HCT116 (cell line): ENCODE results near the gene LDLRAD4. TPM values are rescaled to one million over a fixed set of nuclear protein-coding genes. Genes with fewer than 3 reads are reported as not detected.

Experiments
- ATAC-seq: fragments of 200-7000 bp; cut with Tn5 transposase; 2 replicates; pipeline ENCODE4 v1.9.1; 2020; ENCODE audit warnings: mild to moderate bottlenecking, moderate library complexity
- BruUV-seq: library from RNA; stranded (reverse); fragments of 400-500 nt; replicated peaks from 2 replicates; lab custom pipeline; 2021; lab: Mats Ljungman, UMichigan
- CTCF ChIA-PET: fragments of 300-600 bp; sonication (Branson Sonifier 250); formaldehyde crosslinking; loops from one replicate; lab custom pipeline; 2021; ENCODE audit warnings: antibody characterized with exemption; lab: Charles Lee
- POLR2A ChIA-PET: fragments of 300-600, 350-600 bp; sonication (Branson Sonifier 250); formaldehyde crosslinking; loops from one replicate; lab custom pipeline; 2021; ENCODE audit warnings: antibody characterized with exemption; lab: Charles Lee
- RAD21 ChIA-PET, 2 experiments: fragments of 300-600 bp; sonication (Branson Sonifier 250); formaldehyde crosslinking; loops; one replicate each; lab custom pipeline; 2023; ENCODE audit warnings: low total read pairs in 2 of 2; ENCODE audit not compliant: uncharacterized antibody in 2 of 2, unreplicated experiment in 2 of 2, low non-redundant PET in 1 of 2; lab: Charles Lee
- DNase-seq: peaks from one replicate; pipeline ENCODE4 v3.0.0-alpha.2; 2010; ENCODE audit warnings: low read depth, low spot score
- H2AFZ ChIP-seq: fragments of 200-600 bp; shearing (Covaris generic), sonication (generic); 2 replicates; pipeline ENCODE4 v1.6.1; 2017; ENCODE audit warnings: low read depth, mixed run types, mixed read lengths, antibody characterized with exemption, low read length; ENCODE audit not compliant: poor library complexity, severe bottlenecking
- H3K27ac ChIP-seq: 2 replicates; pipeline ENCODE4 v1.5.1; 2012; ENCODE audit warnings: low read depth, low read length
- H3K27me3 ChIP-seq: fragments of 200-600 bp; sonication (generic); 2 replicates; pipeline ENCODE4 v1.6.1; 2016; ENCODE audit warnings: mixed run types, low read length, mixed read lengths; ENCODE audit not compliant: insufficient read depth
- H3K36me3 ChIP-seq, 2 experiments: fragments of 200-500 bp in 1 of 2; fragments of 200-600 bp in 1 of 2; sonication (Bioruptor generic) in 1 of 2; sonication (generic) in 1 of 2; 2 replicates each; pipeline versions ENCODE4 v1.5.1 to v1.6.1; 2014 to 2016; ENCODE audit warnings: low read length in 2 of 2, inconsistent platforms in 1 of 2, mixed read lengths in 1 of 2, mixed run types in 1 of 2; ENCODE audit not compliant: insufficient read depth in 2 of 2, control insufficient read depth in 1 of 2
- H3K4me1 ChIP-seq, 2 experiments: fragments of 200-600 bp in 1 of 2; sonication (generic) in 1 of 2; 2 replicates each; pipeline versions ENCODE4 v1.5.1 to v1.6.1; 2012 to 2017; ENCODE audit warnings: low read length in 2 of 2, inconsistent platforms in 1 of 2, mild to moderate bottlenecking in 1 of 2, mixed read lengths in 1 of 2, mixed run types in 1 of 2, moderate library complexity in 1 of 2; ENCODE audit not compliant: insufficient read depth in 2 of 2, control insufficient read depth in 1 of 2
- H3K4me2 ChIP-seq: fragments of 200-600 bp; sonication (generic); 2 replicates; pipeline ENCODE4 v1.6.1; 2017; ENCODE audit warnings: mixed run types, low read length, mixed read lengths
- H3K4me3 ChIP-seq, 2 experiments: fragments of 200-600 bp in 1 of 2; sonication (generic) in 1 of 2; replicated peaks in 1 of 2; 2 replicates each; pipeline ENCODE4 v1.5.1; 2011 to 2016; ENCODE audit warnings: low read length in 2 of 2, control low read depth in 1 of 2, low read depth in 1 of 2, mild to moderate bottlenecking in 1 of 2, mixed read lengths in 1 of 2, mixed run types in 1 of 2
- H3K79me2 ChIP-seq: fragments of 200-600 bp; sonication (generic); 2 replicates; pipeline ENCODE4 v1.6.1; 2017; ENCODE audit warnings: mild to moderate bottlenecking, mixed run types, low read length, moderate library complexity, mixed read lengths; ENCODE audit not compliant: insufficient read depth
- H3K9ac ChIP-seq: fragments of 200-600 bp; sonication (generic); 2 replicates; pipeline ENCODE4 v1.6.1; 2016; ENCODE audit warnings: low read length, mixed read lengths
- H3K9me2 ChIP-seq: fragments of 200-600 bp; sonication (generic), shearing (Covaris generic); 2 replicates; pipeline ENCODE4 v1.6.1; 2017; ENCODE audit warnings: mixed run types, mild to moderate bottlenecking, moderate library complexity; ENCODE audit not compliant: insufficient read depth
- H3K9me3 ChIP-seq, 2 experiments: fragments of 200-500 bp in 1 of 2; fragments of 200-600 bp in 1 of 2; sonication (Bioruptor generic) in 1 of 2; sonication (generic) in 1 of 2; 2 replicates each; pipeline ENCODE4 v1.6.1; 2014 to 2017; ENCODE audit warnings: low read length in 2 of 2, mixed read lengths in 2 of 2, inconsistent platforms in 1 of 2, low read depth in 1 of 2, mild to moderate bottlenecking in 1 of 2, mixed run types in 1 of 2, moderate library complexity in 1 of 2; ENCODE audit not compliant: control insufficient read depth in 1 of 2, insufficient read depth in 1 of 2
- H4K20me1 ChIP-seq: fragments of 200-600 bp; sonication (generic), shearing (Covaris generic); 2 replicates; pipeline ENCODE4 v1.6.1; 2017; ENCODE audit warnings: mixed run types, mild to moderate bottlenecking, moderate library complexity; ENCODE audit not compliant: insufficient read depth
- CBX3 ChIP-seq: IDR thresholded peaks from 2 replicates; pipeline ENCODE4 v1.6.1; 2012; ENCODE audit warnings: low read depth
- POLR2A ChIP-seq: IDR thresholded peaks from 2 replicates; pipeline ENCODE4 v1.7.0; 2011; ENCODE audit warnings: borderline replicate concordance; ENCODE audit not compliant: insufficient read depth, insufficient read length; ENCODE audit errors: extremely low read depth
- POLR2AphosphoS5 ChIP-seq: IDR thresholded peaks from 2 replicates; pipeline ENCODE4 v1.6.1; 2011; ENCODE audit warnings: mild to moderate bottlenecking, low read depth, low read length, moderate library complexity
- SRF ChIP-seq: IDR thresholded peaks from 2 replicates; pipeline ENCODE4 v1.6.1; 2012; ENCODE audit warnings: low read depth
- ZBTB33 ChIP-seq: IDR thresholded peaks from 2 replicates; pipeline ENCODE4 v1.6.1; 2011; ENCODE audit warnings: mild to moderate bottlenecking, low read length, moderate library complexity; ENCODE audit not compliant: insufficient replicate concordance; ENCODE audit errors: extremely low read depth
- intact Hi-C: fragments of 100-400 bp; cut with micrococcal nuclease; formaldehyde crosslinking; loops from 2 replicates; pipeline ENCODE4 v1.10.0; 2022
- total RNA-seq: library from RNA; stranded (reverse); gene quantifications from one replicate; pipeline ENCODE4 v1.2.1, GENCODE V29; 2021; ENCODE audit not compliant: unreplicated experiment

Gene LDLRAD4
- total RNA-seq, 1 experiment from 2014 or later, result 1.2 TPM

DNA sequence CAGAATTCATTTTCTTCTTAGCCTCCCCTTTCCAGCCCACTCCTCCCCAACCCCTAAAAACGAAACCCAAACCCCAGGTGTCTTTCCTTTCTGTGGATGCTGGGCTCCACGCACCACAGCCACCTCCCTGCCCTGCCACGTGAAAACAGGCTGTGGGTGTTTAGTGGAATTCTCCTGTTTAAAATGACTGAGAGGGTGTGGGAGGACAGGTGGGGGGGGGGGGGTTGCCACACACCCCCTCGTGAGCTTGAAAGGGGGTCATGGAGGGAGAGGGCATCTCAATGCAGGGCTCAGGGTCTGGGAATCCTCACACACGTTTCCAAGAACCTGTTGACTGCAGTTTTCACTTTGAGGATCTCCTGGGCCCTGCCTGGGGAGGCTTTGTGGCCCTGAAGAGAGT lies 397.5 kb downstream of the LDLRAD4 start (continued):
- no peak for TF ChIP-seq ZBTB33
- TF ChIP-seq CBX3, result no peak
- no peak for TF ChIP-seq POLR2AphosphoS5
- TF ChIP-seq POLR2A, result no peak

GRCh38 chr18:13616525-13617035 lies 398.0 kb downstream of the LDLRAD4 start:
- Histone ChIP-seq H3K27me3 (peaks cover 9% of the 10 kb centered on the region), H3K9me2 (no peaks in the 10 kb centered on the region), H3K9ac (no peak overlapping the region), H3K9me3 (no peaks in the 10 kb centered on the region), H3K4me2 (no peak overlapping the region), H2AFZ (no peak overlapping the region), H3K27ac (no peak overlapping the region), H3K4me1 (peaks cover 0 to 4% of the 10 kb centered on the region in 2 experiments; a peak in 1 of 4 replicates), H3K36me3 (no peaks in the 10 kb centered on the region)
- intact Hi-C loops, result no loop called here
- no TSS peak for BruUV-seq
- ATAC-seq, result no peak
- ChIA-PET RAD21 (no interaction called here), POLR2A (no interaction called here)
- TF ChIP-seq SRF, result no peak
- TF ChIP-seq, all 23 proteins: peak for 0
- CTCF ChIA-PET, result no interaction called here
- no peak for DNase-seq
- Histone ChIP-seq H4K20me1 (no peaks in the 10 kb centered on the region), H3K79me2 (no peaks in the 10 kb centered on the region), H3K4me3 (no peak overlapping the region)
